ENCODE measurements around the gene PRKCE.

Gene PRKCE

DNA sequence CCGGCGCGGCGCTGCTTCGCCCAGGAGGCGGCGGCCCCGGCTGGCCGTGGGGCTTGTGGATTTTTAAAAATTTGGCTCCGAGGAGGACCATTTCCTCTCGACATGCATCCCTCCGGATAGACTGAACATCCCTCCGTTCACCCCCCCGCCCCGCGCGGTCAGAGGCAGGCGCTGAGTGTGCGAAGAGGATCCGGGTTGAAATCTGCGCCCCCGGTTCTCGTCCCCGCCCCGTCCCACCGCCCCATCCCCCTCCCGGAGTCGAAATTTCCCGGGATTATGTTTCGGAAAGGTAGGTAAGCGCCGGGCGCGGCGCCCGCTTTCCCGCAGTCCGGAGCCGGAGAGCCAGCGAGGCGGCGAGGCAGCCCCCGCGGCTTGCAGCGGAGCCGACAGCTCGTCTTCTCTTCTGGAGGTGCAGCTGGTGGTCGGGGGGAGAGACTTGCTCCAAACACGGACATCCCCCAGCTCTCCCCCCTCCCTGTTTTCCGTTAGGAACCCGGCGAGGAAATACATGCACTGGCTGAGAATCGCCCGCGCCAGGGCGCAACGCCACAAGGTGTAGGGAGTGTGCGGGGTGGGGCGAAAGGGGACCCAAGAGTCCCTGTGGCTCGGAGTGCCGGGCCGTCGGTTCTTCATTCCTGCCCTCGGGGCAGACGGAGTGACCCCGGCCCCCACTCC, at the start of gene PRKCE:
TSS of gene PRKCE (plus strand) at position 261 of the 675 bp plus-strand sequence.
- peak; percentile 57 for DNase-seq

DNA sequence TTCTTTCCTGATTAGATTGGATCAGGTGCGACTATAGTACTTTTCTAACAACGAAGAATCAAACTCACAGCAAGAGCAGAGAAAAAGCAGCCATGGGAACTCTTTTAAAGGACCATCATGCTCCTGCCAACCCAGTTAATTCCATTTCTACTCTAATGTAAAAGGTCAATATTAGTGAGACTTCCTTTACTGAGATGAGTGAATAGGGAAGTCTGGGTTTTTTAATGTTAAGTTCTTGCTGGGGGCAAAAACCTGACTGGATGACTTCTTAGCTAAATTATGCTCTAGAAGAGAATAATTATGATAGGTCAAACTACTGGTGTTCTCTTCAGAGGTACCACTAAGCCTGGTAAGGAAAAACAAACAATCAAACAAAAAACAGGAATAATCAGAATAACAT, 48.9 kb upstream of the PRKCE start:
- no peak for DNase-seq

DNA sequence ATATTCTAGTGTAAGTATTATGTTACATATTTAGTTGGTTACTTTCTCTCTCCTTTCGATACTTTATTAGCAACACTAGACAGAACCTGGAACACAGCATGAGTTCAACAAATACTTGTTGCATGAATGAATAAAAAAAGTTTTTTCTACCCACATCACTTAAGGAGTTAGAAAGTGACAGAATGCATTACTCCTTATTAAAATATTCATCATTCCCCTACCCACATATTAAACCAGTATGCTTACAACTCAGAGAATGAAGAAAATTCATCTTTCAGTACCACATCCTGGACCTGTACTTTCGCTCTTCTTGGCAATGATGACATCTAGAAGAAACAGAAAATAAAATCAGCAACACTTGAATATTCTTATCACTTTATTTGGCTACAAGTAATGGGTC, 46.4 kb upstream of the PRKCE start:
- DNase-seq = no peak

DNA sequence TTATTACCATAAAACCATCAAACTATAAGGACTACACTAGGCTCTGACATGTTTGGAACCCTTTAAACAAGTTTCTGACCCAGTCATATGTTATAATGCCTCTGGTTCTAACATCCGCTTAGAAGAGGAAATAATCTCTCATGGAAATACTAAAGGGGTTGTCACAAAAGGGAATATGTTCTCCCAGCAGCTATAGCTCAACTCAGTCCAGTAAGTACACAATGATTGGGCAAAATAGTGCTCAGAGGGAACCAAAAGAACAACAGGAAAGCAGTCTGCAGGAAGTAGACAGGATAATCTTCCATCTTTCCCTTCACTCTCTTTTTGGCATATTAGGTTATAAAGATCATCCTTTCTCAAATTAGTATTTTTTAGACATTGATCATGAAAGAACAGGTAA, 44.7 kb upstream of the PRKCE start:
- no peak for DNase-seq

DNA sequence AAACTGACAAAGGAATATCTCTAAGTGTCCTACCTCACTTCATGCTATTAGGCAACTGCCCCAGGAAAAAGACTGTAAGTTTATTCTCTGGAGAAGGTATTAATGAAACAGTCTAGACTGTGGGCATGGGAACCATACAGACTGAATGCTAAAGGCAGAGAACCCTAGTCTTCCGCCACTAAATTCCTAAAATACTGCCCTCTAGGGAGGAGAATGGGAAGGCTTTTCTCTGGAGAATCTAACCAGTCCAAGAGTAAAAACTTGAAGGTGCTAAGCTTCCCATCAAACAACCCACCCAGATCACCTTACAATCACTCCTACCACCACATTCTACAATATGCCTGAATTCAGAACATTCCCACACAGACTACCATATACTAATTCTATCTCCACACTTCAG, 43.8 kb upstream of the PRKCE start:
- peak; percentile 24 for DNase-seq

DNA sequence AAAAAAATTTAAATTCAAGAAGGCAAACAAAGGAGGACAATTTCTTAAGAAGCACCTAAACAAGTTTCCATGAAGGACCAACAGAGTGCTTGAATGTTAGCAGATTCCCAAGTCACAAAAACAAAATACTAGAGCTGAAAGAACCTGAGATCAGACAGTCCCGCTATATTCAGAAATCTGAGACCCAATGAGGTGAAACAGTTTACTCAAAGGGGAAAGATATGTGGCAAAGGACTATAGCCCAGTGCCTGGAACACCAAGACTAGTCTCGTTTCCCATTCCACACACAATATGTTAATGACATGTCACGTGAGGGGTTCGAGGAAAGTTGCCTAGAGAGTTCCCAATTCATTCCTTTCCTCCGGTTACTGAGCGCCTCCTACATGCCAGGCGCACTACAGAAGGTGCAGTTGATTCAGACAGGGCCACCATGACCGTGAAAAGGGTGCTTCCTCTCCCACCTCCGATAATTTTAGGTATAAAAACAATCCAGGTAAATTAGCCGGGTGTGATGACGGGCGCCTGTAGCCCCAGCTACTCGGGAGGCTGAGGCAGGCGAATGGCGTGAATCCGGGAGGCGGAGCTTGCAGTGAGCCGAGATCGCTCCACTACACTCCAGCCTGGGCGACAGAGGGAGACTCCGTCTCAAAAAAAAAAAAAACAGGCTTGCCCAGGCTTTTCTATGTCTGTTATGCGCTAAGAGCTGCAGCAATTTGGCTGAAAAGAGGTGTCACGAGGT, 41.0 kb upstream of the PRKCE start:
- DNase-seq = peak; percentile 48

DNA sequence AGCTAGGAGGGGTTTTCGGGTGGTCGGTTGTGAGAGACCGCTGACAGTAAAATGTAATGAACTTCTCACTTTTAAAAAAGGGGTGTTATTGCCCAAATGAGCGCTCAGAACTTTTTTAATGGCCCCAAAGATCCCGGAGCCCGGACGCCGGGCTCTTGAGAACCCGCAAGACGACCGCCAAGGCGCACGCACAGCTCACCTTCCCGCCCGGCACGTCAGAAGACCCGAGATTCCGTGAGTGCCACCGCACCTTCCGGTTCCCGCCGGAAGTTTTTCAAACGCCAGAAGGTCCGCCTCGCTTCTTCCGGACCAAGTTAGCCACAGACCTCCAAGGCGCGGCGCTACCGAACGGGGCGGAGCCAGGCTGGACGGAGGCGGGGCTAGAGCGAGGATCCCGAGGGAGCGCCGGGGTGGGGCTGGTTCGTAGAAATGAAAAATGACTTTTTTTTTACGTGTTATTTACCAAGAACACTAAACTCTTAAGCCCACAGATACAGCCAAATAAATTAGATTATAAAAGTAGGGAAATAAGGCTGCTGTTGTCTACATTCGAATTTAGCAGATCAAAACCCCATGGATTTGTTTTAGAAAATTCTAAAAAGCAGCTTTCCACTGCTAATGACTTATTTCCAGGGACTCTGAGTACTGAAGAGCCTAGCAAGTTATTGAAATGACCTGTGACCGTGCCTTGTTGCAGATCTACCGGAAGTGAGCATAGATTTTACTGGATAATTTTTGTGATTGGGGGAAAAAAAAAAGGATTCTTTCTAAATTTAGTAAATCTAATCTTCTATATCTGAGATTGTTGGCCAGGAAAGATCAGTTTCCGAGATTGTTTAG, 40.2 kb upstream of the PRKCE start, which contains the start of gene SRBD1:
TSS of gene SRBD1 (minus strand) at position 248 of the 840 bp plus-strand sequence. CDS start 5,826 bp downstream, outside the sequence.
- peak; percentile 98 for DNase-seq

DNA sequence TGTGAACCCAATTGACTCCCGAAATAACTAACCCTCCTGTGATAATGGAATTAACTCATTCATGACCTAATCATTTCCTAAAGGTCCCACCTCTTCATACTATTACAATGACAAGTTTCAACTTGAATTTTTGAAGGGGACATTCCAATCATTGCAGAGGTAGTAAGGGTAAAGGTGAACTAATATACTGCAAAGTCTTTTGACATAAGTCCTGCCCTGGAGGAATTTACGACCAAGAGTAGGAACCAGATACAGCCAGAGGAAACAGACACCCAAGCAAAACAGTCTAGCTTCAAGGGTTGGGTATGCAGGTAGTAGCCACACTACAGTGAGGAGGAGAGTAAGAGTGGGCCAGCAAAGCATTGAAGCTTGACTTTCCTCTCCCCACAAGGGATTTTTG, 39.2 kb upstream of the PRKCE start:
- no peak for DNase-seq

DNA sequence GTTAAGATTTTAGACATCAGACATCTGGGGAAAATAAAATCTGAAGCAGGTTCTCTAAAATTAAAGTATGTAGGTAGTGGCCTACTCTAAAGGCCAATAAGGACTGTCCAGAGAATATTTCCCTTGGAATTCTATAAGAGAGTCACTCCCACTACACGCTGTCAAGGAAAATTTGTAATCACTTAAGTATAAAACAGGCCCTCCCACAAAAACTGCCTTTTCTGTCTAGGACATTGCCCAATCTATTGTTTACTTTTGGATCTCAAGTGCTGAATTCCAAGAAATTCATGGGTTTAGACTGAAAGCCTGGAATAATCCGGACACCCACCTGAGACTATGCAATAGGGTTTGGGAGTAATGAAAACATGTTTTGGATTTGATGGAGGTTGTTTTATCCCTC, 38.7 kb upstream of the PRKCE start:
- no peak for DNase-seq

DNA sequence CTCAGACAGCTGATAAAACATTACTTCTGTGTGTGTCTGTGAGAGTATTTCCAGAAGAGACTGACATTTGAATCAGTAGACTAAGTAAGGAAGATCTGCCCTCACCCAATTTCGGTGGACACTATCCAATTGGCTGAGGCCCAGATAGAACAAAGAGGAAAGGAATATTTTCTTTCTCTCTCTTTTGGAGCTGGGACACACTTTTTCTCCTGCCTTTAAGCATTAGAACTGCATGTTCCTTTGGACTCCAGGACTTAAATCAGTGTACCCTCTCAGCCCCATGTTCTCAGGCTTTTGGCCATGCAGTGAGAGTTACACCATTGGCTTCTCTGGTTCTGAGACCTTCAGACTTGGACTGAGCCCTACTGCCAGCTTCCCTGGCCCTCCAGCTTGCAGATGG, 37.1 kb upstream of the PRKCE start:
- DNase-seq = no peak

DNA sequence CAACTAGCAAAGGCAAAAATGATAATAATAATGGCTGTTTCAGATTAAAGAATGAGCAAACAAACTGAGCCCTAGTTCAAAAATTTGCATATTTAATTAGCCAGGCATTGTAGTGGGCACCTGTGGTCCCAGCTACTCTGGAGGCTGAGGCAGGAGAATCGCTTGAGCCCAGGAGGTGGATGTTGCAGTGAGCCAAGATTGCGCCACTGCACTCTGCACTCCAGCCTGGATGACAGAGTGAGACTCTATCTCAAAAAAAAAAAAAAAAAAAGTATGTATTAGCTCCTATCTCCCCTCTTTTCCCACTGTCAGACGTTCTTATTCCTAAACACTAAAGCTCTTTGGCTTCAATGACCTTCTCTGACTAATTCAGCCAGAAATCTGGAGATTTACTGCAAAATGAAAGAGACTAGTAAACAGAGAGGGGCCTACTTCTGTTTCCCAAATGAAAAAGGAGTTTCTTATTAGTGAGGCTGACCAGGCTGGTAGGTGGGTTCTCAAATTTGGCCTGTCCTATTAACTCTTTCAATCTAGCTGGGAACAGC, 36.5 kb upstream of the PRKCE start:
- DNase-seq = no peak

DNA sequence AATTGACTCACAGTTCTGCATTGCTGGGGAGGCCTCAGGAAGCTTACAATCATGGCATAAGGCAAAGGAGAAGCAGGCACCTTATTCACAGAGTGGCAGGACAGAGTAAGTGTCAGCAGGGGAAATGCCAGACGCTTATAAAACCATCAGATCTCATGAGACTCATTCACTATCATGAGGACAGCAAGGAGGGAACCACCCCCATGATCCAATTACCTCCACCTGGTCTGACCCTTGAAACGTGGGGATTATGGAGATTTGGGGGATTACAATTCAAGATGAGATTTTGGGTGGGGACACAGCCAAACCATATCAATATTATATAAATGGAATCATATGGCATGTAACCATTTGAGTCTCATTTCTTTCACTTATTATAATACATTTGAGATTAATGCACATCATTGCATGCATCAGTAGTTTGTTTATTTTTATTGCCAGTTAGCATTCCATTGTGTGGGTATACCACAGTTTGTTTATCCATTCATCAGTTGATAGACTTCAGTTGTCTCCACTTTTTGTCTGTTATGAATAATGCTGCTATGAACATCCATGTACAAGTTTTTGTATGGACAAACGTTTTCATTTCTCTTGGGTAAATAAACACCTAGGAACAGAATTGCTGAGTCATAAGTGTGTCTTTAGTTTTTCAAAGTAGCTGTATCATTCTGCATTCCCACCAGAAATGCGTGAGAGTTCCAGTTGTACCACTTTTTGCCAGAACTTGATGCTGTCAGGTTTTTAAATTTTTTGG, 34.6 kb upstream of the PRKCE start:
- DNase-seq = peak; percentile 18

DNA sequence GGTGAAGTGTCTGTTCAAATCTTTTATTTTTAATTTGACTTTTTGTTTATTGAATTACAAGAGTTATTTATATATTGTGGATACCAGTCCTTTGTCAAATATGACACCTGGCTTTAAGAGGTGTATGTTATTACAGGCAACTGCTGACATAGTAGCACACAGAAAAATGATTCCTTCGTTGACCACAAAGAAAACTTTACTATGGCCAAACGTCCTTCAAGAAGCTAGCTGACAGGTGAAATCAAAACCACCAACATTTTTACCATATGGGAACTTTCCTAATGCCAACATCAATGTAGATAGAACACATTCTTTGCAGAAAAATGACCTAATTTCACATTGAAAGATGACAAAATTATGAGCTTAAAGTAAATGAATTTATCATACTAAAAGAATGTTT, 34.0 kb upstream of the PRKCE start:
- DNase-seq = peak; percentile 37

DNA sequence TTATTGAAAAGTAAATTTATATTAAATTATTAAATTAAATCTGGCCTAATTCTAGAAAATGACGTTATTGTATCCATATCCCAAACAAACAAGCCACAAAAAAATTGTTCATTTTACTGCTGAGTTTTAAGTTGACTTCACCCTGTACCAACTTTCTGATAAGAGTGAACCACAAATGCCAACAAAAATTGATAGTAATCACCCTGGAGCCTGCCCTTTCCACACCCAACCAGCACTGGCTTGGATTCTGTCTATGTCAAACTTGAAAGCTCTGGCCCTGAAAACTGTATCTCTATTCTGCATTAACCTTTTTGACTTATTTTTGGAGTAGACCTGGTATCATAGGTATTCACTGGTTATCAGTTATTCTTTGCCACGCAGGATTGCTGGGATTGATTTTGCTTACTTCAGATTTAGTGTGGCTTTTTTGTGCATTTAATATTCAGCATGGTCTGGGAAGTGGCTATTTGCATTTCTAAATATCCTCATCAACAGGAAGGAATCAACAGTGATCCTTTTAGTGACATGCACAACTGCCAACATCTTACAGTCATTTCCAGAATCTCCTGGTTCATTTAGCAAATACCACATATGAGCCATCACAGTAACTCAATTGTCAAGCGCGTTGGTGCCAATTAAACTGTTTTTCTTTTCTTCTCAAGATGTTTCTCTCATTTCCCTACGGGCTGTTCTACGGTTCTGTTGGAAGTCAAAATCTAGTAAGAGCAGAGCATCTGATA, 29.0 kb upstream of the PRKCE start:
- DNase-seq = no peak

DNA sequence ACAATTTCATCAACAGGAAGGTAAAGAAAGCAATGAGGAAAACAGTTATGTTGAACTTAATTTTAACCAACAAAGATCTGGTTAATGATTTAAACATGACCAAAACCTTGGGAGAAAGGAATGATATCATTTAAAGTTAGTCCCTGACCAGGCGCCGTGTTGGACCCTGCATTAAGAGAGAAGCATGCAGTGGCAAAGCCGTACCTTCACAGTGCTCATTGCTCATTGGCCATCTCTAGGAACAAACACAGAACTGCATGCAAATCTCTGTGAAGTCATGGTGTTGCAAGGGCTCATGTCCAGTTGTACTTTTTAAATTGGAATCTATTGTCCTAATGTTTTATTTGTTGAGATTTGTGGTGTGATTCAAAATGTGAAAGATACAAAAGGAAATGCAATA, 28.4 kb upstream of the PRKCE start:
- no peak for DNase-seq

DNA sequence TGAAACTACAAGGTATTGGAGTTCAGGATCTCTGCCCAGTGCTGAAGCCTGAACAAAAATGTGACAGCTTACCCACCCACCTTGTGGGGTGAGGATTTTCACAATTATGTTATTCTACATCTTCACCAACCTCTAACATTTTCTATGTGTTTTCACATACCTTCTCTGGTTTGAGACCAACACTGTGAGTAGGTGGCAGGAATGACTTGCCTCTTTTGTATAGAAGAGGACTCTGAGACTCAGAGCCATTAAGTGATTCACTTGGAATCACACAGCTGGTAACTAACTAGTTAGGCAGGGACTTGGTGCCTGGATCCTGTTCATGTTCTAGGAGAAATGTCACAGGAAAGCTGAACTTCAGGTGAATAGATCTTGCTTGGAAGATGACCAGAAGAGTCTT, 25.7 kb upstream of the PRKCE start:
- no peak for DNase-seq

DNA sequence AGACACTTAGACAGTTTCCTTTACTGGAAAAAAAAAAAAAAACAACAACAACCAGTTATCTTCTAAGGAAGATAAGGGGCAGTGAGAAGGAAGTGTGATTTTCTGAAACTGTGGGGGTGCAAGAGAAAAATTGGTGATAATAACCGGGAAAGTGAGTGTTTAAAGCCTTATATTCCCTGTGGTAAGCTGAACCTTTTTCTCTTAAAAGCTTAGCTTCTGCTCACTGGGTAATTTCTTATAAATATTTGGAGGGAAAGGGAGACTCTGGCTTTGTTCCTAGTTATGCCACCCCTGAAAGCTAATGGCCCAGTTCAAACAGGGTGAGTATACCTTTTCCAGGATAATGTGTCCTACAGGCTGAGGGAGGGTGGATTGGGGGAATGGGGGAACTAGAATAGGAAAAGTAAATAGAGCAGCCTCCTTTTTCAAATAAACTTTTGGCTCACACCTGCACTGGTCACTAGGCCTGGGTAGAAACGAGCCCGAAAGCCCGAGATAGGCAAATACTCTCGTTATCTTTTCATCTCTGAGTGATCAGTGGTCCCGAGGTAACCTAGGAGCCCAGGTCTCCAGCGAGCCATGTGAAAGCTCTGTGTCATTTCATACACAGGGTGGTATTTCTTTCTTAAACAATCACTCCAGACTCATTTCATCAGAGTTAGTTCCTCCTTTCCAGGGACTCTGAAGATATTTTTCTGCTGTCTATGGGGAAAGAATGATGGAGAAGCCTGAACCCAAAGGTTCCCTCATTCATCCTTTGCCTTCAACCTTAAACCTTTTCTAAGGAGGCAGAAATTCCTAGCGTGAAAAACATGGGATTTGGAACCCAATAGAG, 24.9 kb upstream of the PRKCE start:
- DNase-seq = no peak

DNA sequence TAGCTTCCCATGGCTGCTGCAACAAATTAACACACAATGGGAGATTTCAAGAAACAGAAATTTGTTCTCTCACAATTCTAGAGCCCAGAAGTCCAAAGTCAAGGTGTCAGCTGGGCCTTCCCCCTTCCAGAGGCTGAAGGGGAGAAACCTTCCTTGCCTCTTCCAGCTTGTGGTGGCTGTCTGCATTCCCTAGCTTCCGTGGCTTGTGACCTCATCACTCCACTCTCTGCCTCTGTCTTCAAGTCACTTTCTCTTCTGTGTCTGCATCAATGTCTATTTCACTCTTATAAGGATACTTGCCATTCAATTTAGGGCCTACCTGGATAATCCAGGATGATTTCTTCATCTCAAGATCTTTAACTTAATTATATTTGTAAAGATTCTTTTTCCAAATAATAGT, 23.6 kb upstream of the PRKCE start:
- DNase-seq = no peak

DNA sequence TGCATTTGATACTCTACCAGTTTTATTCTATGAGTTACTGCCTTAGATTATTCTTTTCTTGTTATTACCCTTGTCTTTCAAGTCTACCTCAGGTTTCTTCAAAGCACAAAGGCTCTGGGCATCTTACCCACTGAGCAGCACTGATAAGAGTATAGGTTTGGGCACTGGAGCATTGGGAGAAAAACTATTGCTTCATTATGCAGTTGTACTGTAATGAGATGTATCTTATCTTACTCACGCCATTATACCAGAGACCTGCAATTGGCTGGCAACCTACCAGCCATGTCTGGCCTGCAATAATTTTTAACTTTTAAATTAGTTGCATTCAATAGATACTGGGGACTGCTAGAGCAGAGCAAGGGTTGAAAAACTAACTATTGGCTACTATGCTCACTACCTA, 21.5 kb upstream of the PRKCE start:
- no peak for DNase-seq

DNA sequence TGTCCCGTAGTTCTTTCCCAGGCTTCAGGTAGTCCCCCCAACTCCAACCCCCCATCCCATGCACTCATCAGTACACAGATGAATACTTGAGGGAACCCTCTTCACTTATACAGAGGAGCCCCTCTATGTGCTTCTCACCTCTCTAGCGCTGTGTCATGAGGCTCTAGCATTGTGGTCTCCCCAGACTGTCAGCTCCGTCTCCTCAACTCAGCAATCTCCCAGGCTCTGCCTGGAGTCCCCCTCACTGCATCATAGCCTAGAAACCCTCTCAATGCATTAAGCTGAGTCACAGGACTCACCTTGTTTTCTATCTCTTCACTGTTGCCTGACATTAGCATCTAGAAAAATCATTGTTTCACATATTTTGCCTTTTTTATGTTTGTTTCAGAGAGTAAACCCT, 20.2 kb upstream of the PRKCE start:
- no peak for DNase-seq

DNA sequence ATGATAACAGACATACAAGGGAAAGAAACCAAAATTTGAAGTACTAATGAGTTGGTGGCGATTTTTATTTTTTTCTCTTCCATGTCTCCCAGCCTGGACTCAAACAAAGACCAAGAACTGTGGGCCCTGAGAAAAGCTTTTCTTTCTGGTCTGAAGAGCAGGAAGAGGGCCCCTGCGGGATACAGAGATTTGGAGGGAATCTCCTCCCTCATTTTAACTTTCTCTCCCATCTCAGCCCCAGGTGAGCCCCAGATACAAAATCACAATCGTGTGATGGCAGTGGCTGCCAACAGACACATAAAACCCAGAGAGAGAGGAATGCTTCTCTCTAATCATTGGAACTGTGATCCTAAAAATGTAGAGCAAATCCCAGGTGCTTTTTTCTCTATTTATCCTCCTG, 19.5 kb upstream of the PRKCE start:
- no peak for DNase-seq

Measured in RPMI8226 (cell line).